Spleen (tissue), 11 donors: ENCODE data around the gene ENOPH1. TPM values are rescaled to one million over a fixed set of nuclear protein-coding genes. Genes with fewer than 3 reads are reported as not detected.

ENCODE experiments used
- DNase-seq: peaks from one replicate; pipeline ENCODE4 v3.0.0-alpha.2; 2020
- H3K27ac ChIP-seq, 8 donors: fragments of 200-600 bp; sonication (generic) in 7 of 8; 1 replicate in 4 of 8; 2 replicates in 4 of 8; pipeline versions ENCODE4 v1.5.0 to v1.8.0; 2016 to 2021; ENCODE audit warnings: inconsistent platforms in 4 of 8, mild to moderate bottlenecking in 4 of 8, moderate library complexity in 1 of 8
- H3K27me3 ChIP-seq, 7 donors: fragments of 200-600 bp; sonication (generic) in 6 of 7; replicated peaks in 1 of 7; 1 replicate in 4 of 7; 2 replicates in 3 of 7; pipeline versions ENCODE4 v1.5.0 to v1.8.0; 2016 to 2021; ENCODE audit warnings: inconsistent platforms in 3 of 7, mild to moderate bottlenecking in 1 of 7
- H3K36me3 ChIP-seq, 6 donors: fragments of 200-600 bp; sonication (generic) in 5 of 6; 1 replicate in 4 of 6; 2 replicates in 2 of 6; pipeline versions ENCODE4 v1.5.0 to v1.8.0; 2016 to 2021; ENCODE audit warnings: inconsistent platforms in 2 of 6
- H3K4me1 ChIP-seq, 6 donors: fragments of 200-600 bp; sonication (generic) in 5 of 6; 1 replicate in 3 of 6; 2 replicates in 3 of 6; pipeline versions ENCODE4 v1.5.0 to v1.8.0; 2016 to 2021; ENCODE audit warnings: inconsistent platforms in 3 of 6
- H3K4me3 ChIP-seq, 8 donors: fragments of 200-600 bp; sonication (generic) in 7 of 8; 1 replicate in 4 of 8; 2 replicates in 4 of 8; pipeline versions ENCODE4 v1.5.0 to v1.8.0; 2016 to 2021; ENCODE audit warnings: inconsistent platforms in 4 of 8, mild to moderate bottlenecking in 4 of 8, moderate library complexity in 2 of 8
- H3K9me3 ChIP-seq, 8 donors: fragments of 200-600 bp; sonication (generic) in 7 of 8; 1 replicate in 4 of 8; 2 replicates in 4 of 8; pipeline versions ENCODE4 v1.5.0 to v1.8.0; 2016 to 2021; ENCODE audit warnings: inconsistent platforms in 4 of 8
- POLR2A ChIP-seq, 3 donors: fragments of 450-650 bp; IDR thresholded peaks; one replicate each; pipeline ENCODE4 v1.5.1; 2017; ENCODE audit warnings: antibody characterized with exemption in 3 of 3, mild to moderate bottlenecking in 1 of 3
- POLR2AphosphoS5 ChIP-seq, 3 donors: sonication (generic); formaldehyde crosslinking; IDR thresholded peaks; one replicate each; pipeline ENCODE4 v1.5.1; 2017; ENCODE audit warnings: antibody characterized with exemption in 3 of 3
- WGBS, 5 donors: extraction: QIAGEN DNeasy Blood & Tissue Kit in 3 of 5; methylation state at CpG; one replicate each; pipeline versions ENCODE4 v1.1.5 to v1.1.7; 2013 to 2018; 5-methylcytosine and 5-hydroxymethylcytosine counted together
- intact Hi-C: fragments of 100-400 bp; cut with DNase I; formaldehyde crosslinking; loops from one replicate; pipeline ENCODE4 v1.15.0; 2023; ENCODE audit warnings: low total_unique reads
- polyA plus RNA-seq, 3 donors: library from polyadenylated mRNA; stranded (reverse); fragments of 200-250 nt; gene quantifications; one replicate each; pipeline ENCODE4 v1.2.1, GENCODE V29; 2013
- small RNA-seq, 4 donors: library from RNA; depleted of rRNA; stranded (forward); fragments of <200 nt; gene quantifications; one replicate each; pipeline ENCODE3, GENCODE V24; 2016
- total RNA-seq, 7 donors: library from RNA; depleted of rRNA in 3 of 7; stranded (reverse); fragments of >200 nt in 3 of 7; fragmentation: NEBNext Ultra II Directional in 4 of 7; extraction: Animal tissue kit (Norgen Biotek cat#: 25700) in 4 of 7; gene quantifications; one replicate each; pipeline versions ENCODE4 v1.1.0 to v1.2.1, GENCODE V29; 2016 to 2021
- TF ChIP-seq, protein P1 (sequence below), 11 experiments: fragments of 200-600 bp in 7 of 11; fragments of 450-650 bp in 4 of 11; sonication (generic) in 4 of 11; IDR thresholded peaks in 8 of 11; conservative IDR thresholded peaks in 3 of 11; 1 replicate in 7 of 11; 2 replicates in 4 of 11; pipeline versions ENCODE4 v1.4.0 to v1.8.0; 2016 to 2021; ENCODE audit warnings: antibody characterized with exemption in 11 of 11, inconsistent platforms in 4 of 11, mild to moderate bottlenecking in 1 of 11
- donor health status: healthy with polysubstance abuse.
- donor health status: DM: no; HTN: no; CAD: no; lungs with moderate emphysema.
- donor health status: DM: no; HTN: no; CAD: no.
- donor health status: Bipolar disorder and iron deficiency.
- donor health status: healthy.
- donor health status: DM: no; HTN: no; CAD: no.
- donor health status: DM: yes; HTN: yes; CAD: no.

ENOPH1 gene
- total and polyA plus RNA-seq, 10 donors = 21.6 to 35.9 (median 28.5) TPM

DNA sequence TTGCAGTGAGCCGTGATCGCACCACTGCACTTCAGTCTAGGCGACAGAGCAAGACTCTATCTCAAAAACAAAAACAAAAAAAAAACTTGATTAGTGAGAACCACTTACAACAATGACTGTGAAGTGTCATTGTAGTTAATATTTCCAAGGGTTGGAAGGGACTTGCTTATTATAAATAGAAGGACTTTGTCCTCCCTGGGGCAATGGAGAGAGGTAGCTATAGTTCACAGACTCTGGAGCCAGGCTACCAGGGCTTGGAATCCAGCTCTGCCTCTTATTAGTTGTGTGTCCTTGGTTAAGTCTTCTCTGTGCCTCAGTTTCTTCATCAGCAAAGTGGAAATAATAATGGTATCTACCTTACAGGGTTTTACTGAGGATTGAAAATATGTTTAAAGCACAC is 79.8 kb downstream of the ENOPH1 start:
- intact Hi-C loops = no loop called here
- no peaks in the 10 kb centered on the region for H3K9me3 ChIP-seq
- WGBS, 5 donors = 89 to 98% (median 94%) methylated on average over 3 of the region's 3 CpGs
- DNase-seq = no peak
- H3K4me1 ChIP-seq = no peaks in the 10 kb centered on the region
- TF ChIP-seq POLR2A (IDR thresholded peaks at IDR 0.05) (no peak), POLR2AphosphoS5 (IDR thresholded peaks at IDR 0.05) (no peak)
- TF ChIP-seq, protein P1, sequence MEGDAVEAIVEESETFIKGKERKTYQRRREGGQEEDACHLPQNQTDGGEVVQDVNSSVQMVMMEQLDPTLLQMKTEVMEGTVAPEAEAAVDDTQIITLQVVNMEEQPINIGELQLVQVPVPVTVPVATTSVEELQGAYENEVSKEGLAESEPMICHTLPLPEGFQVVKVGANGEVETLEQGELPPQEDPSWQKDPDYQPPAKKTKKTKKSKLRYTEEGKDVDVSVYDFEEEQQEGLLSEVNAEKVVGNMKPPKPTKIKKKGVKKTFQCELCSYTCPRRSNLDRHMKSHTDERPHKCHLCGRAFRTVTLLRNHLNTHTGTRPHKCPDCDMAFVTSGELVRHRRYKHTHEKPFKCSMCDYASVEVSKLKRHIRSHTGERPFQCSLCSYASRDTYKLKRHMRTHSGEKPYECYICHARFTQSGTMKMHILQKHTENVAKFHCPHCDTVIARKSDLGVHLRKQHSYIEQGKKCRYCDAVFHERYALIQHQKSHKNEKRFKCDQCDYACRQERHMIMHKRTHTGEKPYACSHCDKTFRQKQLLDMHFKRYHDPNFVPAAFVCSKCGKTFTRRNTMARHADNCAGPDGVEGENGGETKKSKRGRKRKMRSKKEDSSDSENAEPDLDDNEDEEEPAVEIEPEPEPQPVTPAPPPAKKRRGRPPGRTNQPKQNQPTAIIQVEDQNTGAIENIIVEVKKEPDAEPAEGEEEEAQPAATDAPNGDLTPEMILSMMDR (IDR thresholded peaks at IDR 0.05 in 8 of 11, conservative IDR thresholded peaks at IDR 0.05 in 3 of 11) = no peak
- no peak overlapping the region for H3K4me3 ChIP-seq
- no peak overlapping the region for H3K27ac ChIP-seq
- no peaks in the 10 kb centered on the region for H3K27me3 ChIP-seq
- H3K36me3 ChIP-seq = no peaks in the 10 kb centered on the region

Small RNA genes lying within 50 kb of the gene (small RNA-seq; reads per million reads assigned to genes)
- gene RF00150 = 0 reads per million in 4 donors

Other genes with a start within 250 kb of the ENOPH1 start
- 100 to 1,000 TPM; 135 to 208 (median 192) TPM for gene HNRNPD, start 56.6 kb upstream of the ENOPH1 start, total RNA-seq
- gene HNRNPD, start 56.6 kb upstream of the ENOPH1 start, polyA plus RNA-seq = 100 to 1,000 TPM; 164 to 200 (median 174) TPM
- gene HNRNPDL, start 128 bp upstream of the ENOPH1 start, total RNA-seq = 100 to 1,000 TPM; 164 to 229 (median 195) TPM
- gene HNRNPDL, start 128 bp upstream of the ENOPH1 start, polyA plus RNA-seq = 100 to 1,000 TPM; 215 to 226 (median 218) TPM
- gene TMEM150C, start 131.4 kb downstream of the ENOPH1 start, total RNA-seq = 10 to 100 TPM in 4 of 7 donors, 1 to 10 TPM in 3; 3.6 to 26.0 (median 17.1) TPM
- gene TMEM150C, start 131.4 kb downstream of the ENOPH1 start, polyA plus RNA-seq = 1 to 10 TPM; 4.5 to 8.3 (median 5.3) TPM